NCI-H524 treated with DMSO at 0.1 percent for 48 hours (cell line): Measurements from ENCODE around the gene ZNF35.
"Not testable (repeated sequence)": the region's sequence is repeated elsewhere in the genome, so short reads cannot be mapped to it uniquely, and the experiment has no call there.

ENCODE experiments used
- DNase-seq: peaks from one replicate; lab custom pipeline; 2025; lab: John Stamatoyannopoulos, UW

The ZNF35 gene

GRCh38 chr3:44648564-44649229 is at the start of gene ZNF35:
ZNF35 (plus strand) TSS chr3:44648732; CDS start chr3:44651068, 2,336 bp downstream.
- DNase-seq = peak; percentile 33

- no peak for DNase-seq
These were observed 46.8 kb upstream of the ZNF35 start for GRCh38 chr3:44601749-44602148.

DNA sequence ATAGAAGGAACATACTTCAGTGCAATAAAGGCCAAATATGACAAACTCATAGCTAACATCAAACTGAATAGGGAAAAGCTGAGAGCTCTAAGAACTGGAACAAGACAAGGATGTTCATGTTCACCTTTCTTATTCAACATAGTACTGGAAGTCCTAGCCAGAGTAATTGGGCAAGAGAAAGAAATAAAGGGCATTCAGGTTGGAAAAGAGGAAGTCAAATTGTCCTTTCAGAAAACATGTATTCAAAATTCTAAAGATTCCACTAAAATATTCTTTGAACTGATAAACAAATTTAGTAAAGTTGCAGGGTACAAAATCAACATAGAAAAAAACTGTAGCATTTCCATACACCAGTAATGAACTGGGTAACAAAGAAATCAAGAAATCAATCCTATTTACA is 35.9 kb upstream of the ZNF35 start:
- no peak for DNase-seq

GRCh38 chr3:44624749-44625480 is 23.6 kb upstream of the ZNF35 start, which contains the start of gene ZNF197:
ZNF197 (plus strand) TSS chr3:44625036; CDS start chr3:44629155, 4,119 bp downstream.
- DNase-seq = peak; percentile 43

DNA sequence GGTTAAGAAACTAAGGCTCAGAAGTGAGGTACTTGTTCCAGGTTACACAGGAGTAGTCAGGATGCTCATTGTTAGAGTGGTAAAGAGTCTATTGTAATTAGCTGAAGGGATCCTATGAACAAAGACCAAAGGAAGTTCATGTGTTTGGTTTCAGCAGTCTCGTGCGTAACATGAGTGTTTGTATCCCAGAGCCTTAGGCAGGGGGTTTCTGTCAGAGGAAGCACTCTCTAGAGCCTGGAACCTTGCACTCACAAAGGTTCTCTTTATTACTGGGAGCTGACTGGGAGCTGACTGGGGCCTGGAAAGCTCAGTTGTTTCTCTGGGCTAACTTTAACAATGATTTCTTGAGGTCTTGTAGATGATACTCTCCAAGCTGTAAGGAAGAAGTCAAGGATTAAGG is 19.8 kb upstream of the ZNF35 start:
- DNase-seq = no peak

DNA sequence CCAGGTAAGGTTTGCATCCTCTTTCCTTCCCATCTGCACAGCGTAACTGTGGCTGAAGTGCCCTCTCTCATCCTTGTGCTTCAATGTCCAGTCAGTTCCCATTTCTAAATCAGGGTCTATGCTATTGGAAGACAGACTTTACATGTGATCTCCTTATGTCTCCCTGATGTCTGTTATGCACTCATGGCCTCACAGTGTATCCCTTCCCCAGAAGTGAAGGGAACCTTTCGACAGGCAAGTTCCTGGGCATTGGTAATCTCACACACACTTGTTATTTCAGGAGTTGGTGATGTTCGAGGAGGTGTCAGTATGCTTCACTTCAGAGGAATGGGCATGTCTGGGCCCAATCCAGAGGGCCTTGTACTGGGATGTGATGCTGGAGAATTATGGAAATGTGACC is 16.3 kb upstream of the ZNF35 start:
- DNase-seq = no peak

DNA sequence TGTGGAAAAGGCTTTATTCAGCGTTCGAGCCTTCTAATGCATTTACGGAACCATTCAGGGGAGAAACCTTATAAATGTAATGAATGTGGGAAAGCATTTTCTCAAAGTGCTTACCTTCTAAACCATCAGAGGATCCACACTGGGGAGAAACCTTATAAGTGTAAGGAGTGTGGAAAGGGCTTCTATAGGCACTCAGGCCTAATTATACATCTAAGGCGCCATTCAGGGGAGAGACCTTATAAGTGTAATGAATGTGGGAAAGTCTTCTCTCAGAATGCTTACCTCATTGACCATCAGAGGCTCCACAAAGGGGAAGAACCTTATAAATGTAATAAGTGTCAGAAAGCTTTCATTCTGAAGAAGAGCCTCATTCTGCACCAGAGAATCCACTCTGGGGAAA is 6.2 kb upstream of the ZNF35 start:
- no peak for DNase-seq

GRCh38 chr3:44643024-44643423 is 5.5 kb upstream of the ZNF35 start:
- no peak for DNase-seq

- DNase-seq = no peak
These were observed 761 bp upstream of the ZNF35 start for GRCh38 chr3:44647771-44648170.

GRCh38 chr3:44649709-44650108 is 1.2 kb downstream of the ZNF35 start:
- no peak for DNase-seq

GRCh38 chr3:44654039-44654438 is 5.5 kb downstream of the ZNF35 start:
- no peak for DNase-seq

- DNase-seq = no peak
These were observed 10.5 kb downstream of the ZNF35 start for GRCh38 chr3:44659015-44659414.

DNA sequence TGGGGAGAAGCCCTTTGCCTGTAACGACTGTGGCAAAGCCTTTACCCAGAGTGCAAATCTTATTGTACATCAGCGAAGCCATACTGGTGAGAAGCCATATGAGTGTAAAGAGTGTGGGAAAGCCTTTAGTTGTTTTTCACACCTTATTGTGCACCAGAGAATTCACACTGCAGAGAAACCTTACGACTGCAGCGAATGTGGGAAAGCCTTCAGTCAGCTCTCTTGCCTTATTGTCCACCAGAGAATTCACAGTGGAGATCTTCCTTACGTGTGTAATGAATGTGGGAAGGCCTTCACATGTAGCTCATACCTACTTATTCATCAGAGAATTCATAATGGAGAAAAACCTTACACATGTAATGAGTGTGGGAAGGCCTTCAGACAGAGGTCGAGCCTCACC is 10.9 kb downstream of the ZNF35 start:
- no peak for DNase-seq

DNA sequence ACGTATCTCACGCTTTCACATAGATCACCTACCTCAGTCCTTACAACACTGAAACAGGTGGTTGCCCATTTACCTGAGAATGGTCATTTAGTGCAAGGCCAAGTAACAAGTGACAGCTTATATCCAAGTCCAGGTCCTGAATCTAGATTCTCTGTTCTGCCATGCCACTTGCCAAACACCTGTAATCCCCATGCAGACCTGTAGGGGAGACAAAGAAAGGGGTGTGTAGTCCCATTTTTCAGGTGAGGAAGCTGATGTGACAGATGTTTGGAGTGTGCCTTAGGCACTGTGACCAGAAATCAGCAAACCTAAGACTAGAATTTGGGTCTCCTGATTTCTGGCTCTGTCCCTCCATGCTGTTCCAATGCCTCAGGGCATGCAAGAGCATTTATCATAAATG is 12.7 kb downstream of the ZNF35 start:
- DNase-seq = no peak

DNA sequence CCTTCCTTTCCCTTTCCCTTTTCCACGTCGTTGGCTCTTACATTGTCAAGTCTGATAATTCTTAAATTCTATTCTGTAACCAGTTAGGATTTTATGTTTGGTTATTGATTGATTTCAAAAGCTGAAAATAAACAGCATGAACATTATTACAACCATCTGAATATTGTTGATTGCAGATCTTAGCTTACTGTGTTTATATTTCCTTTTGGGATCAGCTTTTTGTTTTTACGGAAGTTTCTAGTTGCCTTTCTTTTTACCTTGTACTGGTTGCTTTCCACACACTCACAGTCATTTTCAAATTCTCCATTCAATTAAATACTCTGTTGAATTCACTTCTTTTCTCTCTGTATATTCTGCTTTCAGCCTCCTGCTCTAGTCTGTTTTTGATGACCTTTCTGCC is 16.6 kb downstream of the ZNF35 start:
- no peak for DNase-seq

DNA sequence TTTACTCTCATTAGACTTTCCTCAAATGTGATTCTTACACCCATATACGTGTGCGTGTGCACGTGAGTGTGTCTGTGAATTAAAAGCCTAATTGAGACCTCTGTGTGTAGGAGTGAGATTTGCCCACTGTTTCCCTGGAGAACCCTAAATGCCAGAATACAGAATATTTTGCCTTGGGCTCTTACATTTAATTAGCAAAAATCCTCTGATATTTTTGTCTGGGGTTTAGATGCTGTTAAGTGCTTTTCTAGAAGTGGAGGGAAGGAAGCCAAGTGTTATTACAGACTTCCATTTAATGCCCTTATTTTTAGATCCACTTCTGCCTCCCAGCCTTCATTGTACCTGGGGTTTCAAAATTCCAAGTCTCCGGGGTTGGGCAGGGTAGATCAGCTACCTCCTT is 17.8 kb downstream of the ZNF35 start:
- DNase-seq = no peak

DNA sequence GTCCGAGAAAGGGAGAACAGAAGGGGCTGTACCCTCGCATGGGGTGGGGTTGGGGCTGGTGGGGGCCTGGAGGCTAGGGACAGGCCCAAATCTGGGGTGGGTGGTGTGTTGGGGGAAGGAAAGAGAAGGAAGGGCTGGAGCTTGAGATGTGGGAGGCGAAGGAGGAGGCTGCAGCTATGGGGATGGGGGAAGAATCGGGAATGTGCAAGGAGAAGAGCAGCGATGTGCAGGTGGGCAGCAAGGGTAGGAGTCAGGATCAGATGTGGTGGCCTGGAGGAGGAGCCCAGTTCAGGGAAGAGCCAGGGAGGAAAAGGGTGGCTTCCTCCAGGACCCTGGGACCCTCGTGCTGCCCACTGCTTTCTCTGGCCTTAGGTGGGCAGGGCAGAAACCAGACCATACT is 21.2 kb downstream of the ZNF35 start:
- no peak for DNase-seq

DNA sequence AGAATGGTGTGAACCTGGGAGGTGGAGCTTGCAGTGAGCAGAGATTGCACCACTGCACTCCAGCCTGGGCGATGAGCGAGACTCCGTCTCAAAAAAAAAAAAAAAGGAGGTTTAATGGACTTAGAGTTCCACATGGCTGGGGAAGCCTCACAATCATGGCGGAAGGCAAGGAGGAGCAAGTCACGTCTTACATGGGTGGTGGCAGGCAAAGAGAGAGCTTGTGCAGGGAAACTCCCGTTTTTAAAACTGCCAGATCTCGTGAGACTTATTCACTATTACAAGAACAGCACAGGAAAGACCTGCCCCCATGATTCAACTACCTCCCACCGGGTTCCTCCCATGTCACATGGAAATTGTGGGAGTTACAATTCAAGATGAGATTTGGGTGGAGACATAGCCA is 24.9 kb downstream of the ZNF35 start:
- not testable (repeated sequence) for DNase-seq

DNA sequence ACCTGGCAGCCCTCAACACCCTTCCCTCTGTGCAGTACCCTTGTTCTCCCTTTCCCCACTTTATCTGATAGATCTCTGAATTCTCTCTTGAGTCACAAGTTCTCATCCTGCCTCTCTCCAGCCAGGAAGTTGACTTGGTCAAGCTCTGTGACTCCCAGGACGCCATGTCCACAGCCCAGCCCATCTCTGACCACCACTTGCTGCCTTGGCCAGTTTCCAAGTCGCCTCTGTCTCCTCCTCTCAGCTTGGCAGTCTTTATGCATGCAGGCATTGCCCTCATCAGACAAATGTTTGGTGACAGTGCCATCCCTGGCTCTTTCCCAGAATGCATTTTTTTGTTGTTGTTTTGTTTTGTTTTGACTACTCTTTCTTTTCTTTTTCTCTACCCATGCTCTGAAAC is 25.7 kb downstream of the ZNF35 start:
- DNase-seq = no peak

DNA sequence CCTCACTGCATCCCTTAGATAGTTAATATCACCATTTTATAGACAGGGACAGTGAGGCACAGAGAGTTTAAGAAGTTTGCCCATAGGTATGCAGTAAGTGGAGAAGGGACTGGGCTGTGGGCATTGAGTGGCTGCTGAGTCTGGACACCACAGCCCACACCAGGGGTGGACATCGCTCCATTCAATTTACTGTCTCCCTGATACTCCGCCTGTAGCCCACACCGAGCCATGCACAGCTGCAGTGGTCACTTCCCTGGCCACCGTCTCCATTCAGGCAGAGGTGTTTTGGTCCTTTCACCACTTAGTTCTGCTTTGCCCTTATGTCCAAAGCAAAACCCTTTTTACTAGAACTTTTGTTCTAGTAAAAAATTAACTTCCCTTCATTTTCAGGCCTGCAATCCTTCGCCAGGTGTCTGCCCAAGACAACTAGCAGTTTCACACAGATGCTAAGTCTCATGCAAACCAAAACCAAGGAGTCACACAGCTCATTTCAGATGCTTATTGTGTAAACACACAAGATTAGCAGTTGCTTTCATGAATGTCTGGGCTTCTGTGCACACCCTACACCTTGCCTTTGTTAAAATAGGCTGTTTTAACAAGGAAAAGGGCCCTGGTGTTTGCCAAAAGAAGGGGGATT is 30.1 kb downstream of the ZNF35 start:
- no peak for DNase-seq

DNA sequence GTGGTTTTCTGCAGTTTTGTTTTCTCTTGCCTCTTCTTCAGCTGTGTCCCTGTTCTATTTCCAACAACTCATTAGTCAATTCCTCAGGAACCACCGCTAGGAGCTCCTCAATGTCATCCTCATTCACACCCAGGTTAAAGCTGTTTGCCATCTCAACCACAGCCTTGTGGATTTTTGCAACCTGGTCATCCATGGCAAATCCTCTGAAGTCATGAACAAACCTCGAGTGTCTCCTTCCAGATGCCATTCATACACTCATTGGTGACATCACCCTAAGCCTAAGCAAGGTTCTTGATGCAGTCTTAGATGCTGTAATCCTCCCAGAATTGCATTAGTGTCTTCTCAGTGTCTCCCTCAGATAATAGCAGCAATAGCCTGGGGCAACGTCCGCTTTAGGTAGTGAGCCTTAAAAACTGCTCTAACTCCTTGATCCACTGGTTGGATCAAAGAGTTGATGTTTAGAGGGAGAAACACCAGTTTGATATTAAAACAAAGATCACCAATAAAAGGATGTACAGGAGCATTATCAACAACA is 32.5 kb downstream of the ZNF35 start:
- no peak for DNase-seq

DNA sequence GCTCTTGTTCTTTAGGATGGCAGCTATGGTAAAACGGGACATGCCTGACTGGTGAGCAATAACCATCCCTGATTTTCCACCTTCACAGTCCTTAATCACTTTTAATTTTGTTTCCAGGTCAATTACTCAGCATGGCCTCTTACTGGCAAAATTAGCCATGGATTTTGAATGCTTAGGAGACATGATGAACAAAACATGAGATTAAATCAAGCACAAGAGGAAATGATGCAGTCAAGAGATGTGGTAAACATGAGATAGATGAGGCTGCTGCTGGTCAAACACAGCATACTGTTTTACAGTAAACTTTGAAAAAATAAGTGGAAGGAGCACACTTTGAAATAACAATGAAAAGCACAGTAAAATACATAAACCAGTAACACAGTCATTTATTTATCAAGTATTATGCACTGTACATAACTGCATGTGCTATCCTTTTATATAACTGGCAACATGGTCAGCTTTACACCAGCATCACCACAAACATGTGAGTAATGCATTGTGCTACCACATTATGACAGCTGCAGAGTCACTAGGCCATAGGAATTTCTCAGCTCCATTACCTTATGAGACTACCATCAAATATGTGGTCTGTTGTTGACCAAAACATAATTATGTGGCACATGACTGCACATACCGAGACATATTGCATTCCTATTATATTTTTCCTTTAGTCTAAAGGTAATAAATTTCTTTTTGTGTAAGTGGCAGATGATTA is 33.8 kb downstream of the ZNF35 start:
- no peak for DNase-seq
